ENCODE data around the gene HIF1A. TPM values are rescaled to one million over a fixed set of nuclear protein-coding genes. Genes with fewer than 3 reads are reported as not detected.
"Not testable (repeated sequence)": the region's sequence is repeated elsewhere in the genome, so short reads cannot be mapped to it uniquely, and the experiment has no call there.

HIF1A gene
- polyA plus RNA-seq, 3 donors: 155 to 165 (median 160) TPM

DNA sequence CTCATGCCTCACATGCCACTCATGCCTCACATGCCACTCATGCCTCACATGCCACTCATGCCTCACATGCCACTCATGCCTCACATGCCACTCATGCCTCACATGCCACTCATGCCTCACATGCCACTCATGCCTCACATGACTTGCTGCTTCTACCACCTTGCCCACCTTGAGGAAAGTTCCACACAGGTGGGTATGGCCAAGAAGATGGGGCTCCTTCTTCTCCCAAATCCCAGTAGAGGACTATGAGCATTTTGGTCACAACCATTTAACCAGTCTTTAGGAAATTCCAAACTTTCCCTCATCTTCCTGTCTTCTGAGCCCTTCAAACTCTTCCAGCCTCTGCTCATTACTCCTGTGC, 60.0 kb downstream of the HIF1A start:
- not testable (repeated sequence) for DNase-seq (ENCODE audit: extremely low read depth in 1 of 11, low read depth in 9 of 11, low spot score in 4 of 11)

DNA sequence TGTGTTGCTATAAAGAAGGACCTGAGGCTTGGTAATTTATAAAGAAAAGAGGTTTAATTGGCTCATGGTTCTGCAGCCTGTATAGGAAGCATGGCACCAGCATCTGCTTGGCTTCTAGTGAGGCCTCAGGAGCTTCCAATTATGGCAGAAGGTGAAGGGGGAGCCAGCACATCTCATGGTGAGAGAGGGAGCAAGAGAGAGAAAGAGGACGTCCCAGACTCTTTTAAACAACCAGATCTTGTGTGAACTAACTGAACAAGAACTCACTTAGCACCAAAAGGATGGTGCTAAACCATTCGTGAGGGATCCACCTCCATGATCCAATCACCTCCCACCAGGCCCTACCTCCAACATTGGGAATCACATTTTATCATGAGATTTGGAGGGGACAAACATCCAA, 60.8 kb downstream of the HIF1A start:
- DNase-seq (ENCODE audit: extremely low read depth in 1 of 11, low read depth in 9 of 11, low spot score in 4 of 11): no peak

GRCh38 chr14:61759878-61760277, 64.6 kb downstream of the HIF1A start:
- no peak for DNase-seq (ENCODE audit: extremely low read depth in 1 of 11, low read depth in 9 of 11, low spot score in 4 of 11)

GRCh38 chr14:61761557-61761956, 66.2 kb downstream of the HIF1A start:
- DNase-seq (ENCODE audit: extremely low read depth in 1 of 11, low read depth in 9 of 11, low spot score in 4 of 11): no peak

DNA sequence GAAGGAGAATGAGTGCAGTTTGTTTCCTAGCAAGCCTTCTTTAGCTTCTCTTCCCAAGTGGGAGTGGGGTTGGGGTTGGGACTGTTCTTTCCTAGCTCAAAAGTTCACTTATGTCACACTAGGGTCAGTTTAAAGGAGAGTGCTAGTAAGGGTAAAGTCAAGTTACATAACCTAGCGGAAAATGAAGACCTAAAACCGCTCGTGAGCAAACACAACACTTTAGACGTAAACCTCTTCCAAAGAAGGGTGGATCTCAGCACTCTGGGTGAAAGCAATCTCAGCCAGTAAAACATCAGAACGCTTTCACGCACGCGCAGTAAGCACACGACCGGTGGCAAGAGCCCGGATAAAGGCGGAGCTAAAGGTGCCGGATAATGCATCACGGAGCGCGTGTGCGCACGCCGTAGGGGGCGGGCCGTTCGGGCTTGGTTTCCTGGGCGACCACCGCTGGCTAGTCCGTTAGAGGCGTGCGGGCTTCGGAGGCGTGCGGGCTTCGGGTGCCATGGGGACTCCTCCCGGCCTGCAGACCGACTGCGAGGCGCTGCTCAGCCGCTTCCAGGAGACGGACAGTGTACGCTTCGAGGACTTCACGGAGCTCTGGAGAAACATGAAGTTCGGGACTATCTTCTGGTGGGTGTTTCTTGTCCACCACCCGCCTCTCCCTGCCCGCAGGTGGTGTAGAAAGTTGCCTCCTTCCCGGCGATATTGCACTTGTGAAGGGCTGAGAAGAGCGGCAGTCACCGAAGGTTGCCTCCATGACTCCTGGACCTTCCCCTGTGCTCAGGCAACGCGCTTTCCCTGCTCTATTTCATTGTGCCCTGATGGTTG, 66.9 kb downstream of the HIF1A start, which contains the start of gene SNAPC1:
Gene SNAPC1 (plus strand): TSS at position 462 of the 828 bp plus-strand sequence. CDS start 41 bp downstream, at position 503.
- DNase-seq (ENCODE audit: extremely low read depth in 1 of 11, low read depth in 9 of 11, low spot score in 4 of 11): peak; percentile 95 to 99 (median 97)

DNA sequence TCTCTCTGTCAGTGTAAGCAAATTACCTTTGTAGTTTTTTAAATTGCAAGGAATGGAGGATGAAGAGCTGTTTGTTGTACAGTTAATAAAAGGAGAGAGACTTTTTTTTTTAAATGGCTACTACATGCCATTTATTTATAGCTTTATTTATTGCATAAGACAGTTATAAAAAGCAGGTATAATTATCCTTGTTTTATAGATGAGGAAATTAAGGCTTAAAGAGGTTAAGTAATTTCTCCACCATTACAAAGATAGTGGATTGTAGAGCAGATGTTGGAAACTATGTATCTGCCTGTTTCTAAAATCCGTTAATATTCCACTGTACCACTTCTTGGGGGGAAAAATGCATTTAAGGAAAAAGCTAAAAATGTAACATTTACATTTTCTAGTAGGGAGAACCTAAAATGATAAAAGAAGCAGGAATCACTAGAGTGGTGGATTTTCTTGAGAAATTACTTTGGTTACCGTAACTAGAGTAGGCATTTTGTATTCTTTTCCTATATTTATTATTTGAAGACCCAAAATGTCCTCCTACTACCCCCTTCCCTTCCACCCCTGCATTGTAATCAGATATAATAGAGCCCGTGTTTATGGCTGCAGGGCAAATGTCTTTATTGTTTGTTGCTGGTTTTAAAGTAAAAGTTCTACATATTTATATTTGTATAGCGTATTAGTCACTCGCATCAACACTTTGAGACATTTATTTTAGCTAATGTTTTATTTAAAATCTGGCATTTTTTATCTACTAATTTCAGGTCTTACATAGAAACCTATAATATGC, 69.2 kb downstream of the HIF1A start:
- DNase-seq (ENCODE audit: extremely low read depth in 1 of 11, low read depth in 9 of 11, low spot score in 4 of 11): no peak

DNA sequence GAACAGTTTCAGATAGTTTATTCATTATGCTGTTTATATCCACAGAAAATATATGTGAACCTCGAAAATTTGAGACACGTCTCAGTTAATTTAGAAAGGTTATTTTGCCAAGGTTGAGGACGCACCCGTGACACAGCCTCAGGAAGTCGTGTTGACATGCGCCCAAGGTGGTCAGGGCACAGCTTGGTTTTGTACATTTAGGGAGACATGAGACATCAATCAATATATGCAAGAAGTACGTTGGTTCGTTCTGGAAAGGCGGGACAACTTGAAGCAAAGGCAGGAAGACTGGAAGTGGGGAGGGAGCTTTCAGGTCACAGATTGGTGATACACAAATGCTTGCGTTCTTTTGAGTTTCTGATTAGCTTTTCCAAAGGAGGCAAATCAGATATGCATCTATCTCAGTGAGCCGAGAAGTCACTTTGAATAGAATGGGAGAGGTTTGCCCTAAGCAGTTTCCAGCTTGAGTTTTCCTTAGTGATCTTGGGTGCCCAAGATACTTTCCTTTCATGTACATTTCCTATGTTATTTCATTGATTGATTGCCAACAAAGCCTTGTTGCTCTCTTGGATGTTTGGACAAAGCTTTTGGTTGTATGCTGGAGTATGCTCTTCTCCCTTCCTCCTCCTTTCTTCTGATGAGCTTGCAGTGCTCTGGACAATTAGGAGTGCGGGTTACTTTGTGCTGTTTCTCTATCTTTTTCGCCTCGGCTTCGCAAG, 70.1 kb downstream of the HIF1A start:
- DNase-seq (ENCODE audit: extremely low read depth in 1 of 11, low read depth in 9 of 11, low spot score in 4 of 11): no peak

- DNase-seq (ENCODE audit: extremely low read depth in 1 of 11, low read depth in 9 of 11, low spot score in 4 of 11): no peak
Measured at GRCh38 chr14:61766151-61766550, 70.8 kb downstream of the HIF1A start.

DNA sequence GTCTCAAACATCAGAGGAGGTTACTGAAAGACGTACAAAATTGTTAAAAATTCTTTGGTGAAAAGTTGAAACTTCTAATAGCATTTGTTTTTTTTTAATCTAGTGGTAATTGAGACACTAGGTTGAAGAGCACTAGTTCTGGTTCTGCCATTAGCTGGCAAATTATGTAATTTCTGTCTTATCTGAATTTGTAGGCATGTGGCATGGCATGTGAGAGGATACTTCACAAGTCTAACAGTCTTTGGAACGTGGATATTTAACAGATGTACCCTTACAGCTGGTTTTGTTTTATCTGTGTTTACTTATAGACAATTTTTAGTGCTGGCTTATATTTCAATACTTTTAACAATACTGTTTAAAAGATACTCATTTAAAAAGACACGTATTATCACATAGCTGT, 72.9 kb downstream of the HIF1A start:
- no peak for DNase-seq (ENCODE audit: extremely low read depth in 1 of 11, low read depth in 9 of 11, low spot score in 4 of 11)

DNA sequence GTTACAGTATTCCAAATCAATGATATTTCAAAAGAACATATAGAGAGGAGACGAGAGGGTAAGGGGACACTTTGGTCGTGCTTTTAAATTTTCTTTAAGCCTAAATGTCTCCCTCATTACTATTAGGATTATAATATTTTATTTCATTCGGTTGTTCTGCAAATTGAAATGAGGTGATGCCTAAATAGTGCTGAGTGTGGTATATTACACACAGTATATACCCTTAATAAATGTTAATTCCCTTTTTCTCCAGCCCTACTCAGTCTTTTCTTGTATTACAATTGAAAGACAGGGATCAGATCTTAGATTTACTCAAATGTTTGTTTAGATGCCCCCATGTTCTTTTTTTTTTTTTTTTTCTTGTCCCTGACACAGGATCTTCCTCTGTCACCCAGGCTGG, 74.6 kb downstream of the HIF1A start:
- DNase-seq (ENCODE audit: extremely low read depth in 1 of 11, low read depth in 9 of 11, low spot score in 4 of 11): no peak

DNA sequence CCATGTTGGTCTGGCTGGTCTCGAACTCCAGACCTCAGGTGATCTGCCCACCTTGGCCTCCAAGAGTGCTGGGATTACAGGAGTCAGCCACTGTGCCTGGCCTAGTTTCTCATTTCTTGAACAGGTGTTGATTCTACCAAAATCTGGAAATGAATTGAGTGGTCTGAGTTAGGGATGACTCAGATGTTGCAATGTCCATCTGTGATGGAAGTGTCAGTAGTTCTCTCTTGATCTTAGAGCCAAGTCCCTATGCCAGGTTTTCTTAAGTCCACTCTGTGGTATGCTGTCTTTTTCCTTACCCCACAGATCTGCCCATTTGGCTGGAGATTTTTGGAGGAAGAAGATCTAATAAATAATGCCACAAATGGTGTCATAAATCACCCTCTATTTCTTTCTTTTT, 79.5 kb downstream of the HIF1A start:
- DNase-seq (ENCODE audit: extremely low read depth in 1 of 11, low read depth in 9 of 11, low spot score in 4 of 11): no peak

- DNase-seq (ENCODE audit: extremely low read depth in 1 of 11, low read depth in 9 of 11, low spot score in 4 of 11): no peak
Measured at GRCh38 chr14:61780125-61780524, 84.8 kb downstream of the HIF1A start.

DNA sequence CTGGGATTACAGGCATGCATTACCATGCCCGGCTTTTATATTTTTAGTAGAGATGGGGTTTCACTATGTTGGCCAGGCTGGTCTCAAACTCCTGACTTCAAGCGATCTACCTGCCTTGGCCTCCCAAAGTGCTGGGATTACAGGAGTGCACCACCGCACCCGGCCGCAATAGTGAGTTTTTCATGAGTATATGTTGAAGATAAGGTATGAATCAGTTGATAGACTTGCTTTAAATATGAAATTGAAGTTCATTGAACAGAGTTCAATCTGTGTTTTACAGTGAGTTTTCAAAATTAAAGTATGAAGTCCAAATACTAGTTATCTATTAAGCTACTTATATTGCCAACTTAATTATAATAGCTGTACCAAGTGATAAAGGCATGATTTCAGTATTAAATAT, 102.0 kb downstream of the HIF1A start:
- no peak for DNase-seq (ENCODE audit: extremely low read depth in 1 of 11, low read depth in 9 of 11, low spot score in 4 of 11)

Other genes with a start within 250 kb of the HIF1A start
- 10 to 100 TPM; 12.6 to 14.1 (median 13.2) TPM for gene SNAPC1, start 66.9 kb downstream of the HIF1A start, polyA plus RNA-seq (ENCODE audit: insufficient read length in 3 of 3)
- gene SYT16, start 117.2 kb downstream of the HIF1A start, polyA plus RNA-seq (ENCODE audit: insufficient read length in 3 of 3): 1 to 10 TPM; 1.1 to 1.2 (median 1.1) TPM

Data from renal cortex interstitium (tissue), 11 donors.